SK-N-MC (cell line): Measurements from ENCODE around the gene CST9.

Experiments used
- EZH2 ChIP-seq: fragments of 200-600 bp; sonication (generic); IDR thresholded peaks from one replicate; pipeline ENCODE4 v1.6.1; 2017; ENCODE audit warnings: antibody characterized with exemption
- POLR2AphosphoS5 ChIP-seq: IDR thresholded peaks from 2 replicates; pipeline ENCODE4 v1.6.1; 2012; ENCODE audit warnings: mild to moderate bottlenecking, low read depth, low read length, borderline replicate concordance

DNA sequence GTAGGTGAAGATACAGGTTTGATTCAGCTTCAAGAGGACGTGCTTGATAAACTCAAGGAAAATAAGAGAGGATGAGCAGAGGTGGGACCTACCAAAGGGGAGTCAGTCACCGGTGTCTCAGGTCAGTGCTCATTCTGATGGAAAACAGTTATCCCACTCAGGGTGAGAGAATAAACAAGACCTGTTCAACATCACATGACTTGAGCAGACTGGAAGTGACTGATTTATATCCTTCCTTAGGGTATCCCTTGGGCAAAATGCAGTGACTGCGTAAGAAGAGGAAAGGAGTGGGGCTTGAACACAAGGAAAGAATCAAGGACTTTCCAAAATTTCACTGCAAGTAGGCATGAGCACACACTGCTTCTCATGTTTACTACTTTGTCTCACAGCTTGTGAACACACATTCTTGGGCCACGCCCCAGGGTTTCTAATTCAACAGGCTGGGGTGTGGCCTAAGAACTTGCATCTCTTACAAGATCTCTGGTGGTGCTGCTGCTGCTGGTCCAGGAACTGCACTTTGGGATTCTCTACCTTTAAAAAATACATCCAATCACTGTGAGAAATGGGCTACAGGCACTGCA lies 20.4 kb upstream of the CST9 start:
- TF ChIP-seq EZH2 (no peak), POLR2AphosphoS5 (no peak)
